SK-N-MC (cell line): Measurements from ENCODE around the gene HAX1.

Experiments used
- EZH2 ChIP-seq: fragments of 200-600 bp; sonication (generic); IDR thresholded peaks from one replicate; pipeline ENCODE4 v1.6.1; 2017; ENCODE audit warnings: antibody characterized with exemption
- FOXP2 ChIP-seq: optimal IDR thresholded peaks from 2 replicates; pipeline ENCODE3; 2011; ENCODE audit warnings: mild to moderate bottlenecking, moderate library complexity; ENCODE audit not compliant: insufficient read depth; ENCODE audit errors: extremely low read length, control extremely low read depth
- POLR2AphosphoS5 ChIP-seq: IDR thresholded peaks from 2 replicates; pipeline ENCODE4 v1.6.1; 2012; ENCODE audit warnings: mild to moderate bottlenecking, low read depth, low read length, borderline replicate concordance

DNA sequence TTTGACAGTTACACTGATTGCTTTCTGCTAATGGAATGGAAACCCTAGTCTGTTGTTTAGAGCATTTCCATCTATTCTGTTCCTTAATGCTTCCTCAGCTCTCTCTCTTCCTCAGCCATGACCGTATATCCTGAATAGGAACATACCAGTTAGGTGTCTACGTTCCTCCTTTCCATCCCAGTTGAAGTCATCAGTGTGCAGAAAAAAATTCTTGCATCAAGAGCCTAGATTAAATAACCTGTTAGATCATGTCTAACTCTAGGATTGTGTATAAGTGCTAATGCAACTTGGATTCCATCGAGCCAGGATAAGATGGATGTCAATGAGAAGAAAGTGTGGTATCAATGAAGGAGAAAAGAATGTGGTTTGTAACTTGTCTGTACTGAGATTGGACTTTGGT, 32.9 kb upstream of the HAX1 start:
- TF ChIP-seq POLR2AphosphoS5 (no peak), EZH2 (no peak), FOXP2 (no peak)
